BE2C (cell line): Measurements from ENCODE around the gene PPP1R1B.

ENCODE experiments used
- DNase-seq: peaks from one replicate; pipeline ENCODE4 v3.0.0-alpha.2; 2020
- H3K27me3 ChIP-seq: fragments of 250-450 bp; sonication (Bioruptor Pico); 2 replicates; pipeline ENCODE4 v1.5.1; 2020; ENCODE audit warnings: mild to moderate bottlenecking
- H3K36me3 ChIP-seq: fragments of 250-450 bp; sonication (Bioruptor Pico); 2 replicates; pipeline ENCODE4 v1.5.1; 2020; ENCODE audit warnings: mild to moderate bottlenecking
- H3K4me1 ChIP-seq: fragments of 250-450 bp; sonication (Bioruptor Pico); 2 replicates; pipeline ENCODE4 v1.5.1; 2020
- H3K4me3 ChIP-seq: 2 replicates; pipeline ENCODE4 v1.5.1; 2011; ENCODE audit warnings: low read depth, low read length
- H3K9me3 ChIP-seq: fragments of 250-450 bp; sonication (Bioruptor Pico); 2 replicates; pipeline ENCODE4 v1.5.1; 2020
- TF ChIP-seq, protein P1 (sequence below): IDR thresholded peaks from 2 replicates; pipeline ENCODE4 v1.5.1; 2012; ENCODE audit warnings: mild to moderate bottlenecking, low read depth, low read length

The PPP1R1B gene

DNA sequence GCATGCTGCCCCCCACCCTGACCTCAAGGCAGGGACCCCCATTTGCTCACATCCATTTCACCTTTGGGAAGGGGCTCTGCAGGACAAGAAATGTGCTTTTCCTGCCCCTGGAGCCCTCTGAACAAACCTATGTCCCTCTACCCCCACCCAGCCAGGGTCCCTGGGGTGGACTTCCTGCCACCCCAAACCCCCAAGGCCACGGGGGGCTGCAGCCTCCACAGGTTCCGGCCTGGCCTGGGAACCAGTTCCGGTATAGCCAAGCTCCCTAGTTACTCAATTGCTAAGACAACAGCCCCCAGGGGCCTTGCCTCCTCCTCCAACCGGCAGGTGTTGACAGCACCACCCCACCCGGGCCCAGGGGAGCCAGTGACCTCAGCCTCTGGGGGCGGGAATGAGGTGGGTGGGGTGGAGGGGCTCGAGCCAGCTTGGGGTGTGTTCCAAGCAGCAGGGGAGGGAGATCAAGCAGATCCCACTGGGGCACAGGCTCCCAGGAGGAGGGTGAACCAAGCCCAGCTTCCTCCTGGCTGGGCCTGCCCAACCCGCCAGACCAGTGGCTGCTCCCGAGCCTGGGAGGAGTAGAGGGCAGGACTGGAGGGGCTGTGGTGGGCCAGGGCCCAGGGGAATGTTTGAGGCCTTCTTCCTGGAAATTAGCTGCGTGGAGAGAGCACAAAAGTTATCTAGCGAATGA, 48.1 kb downstream of the PPP1R1B start:
- no peak overlapping the region for H3K4me3 ChIP-seq

DNA sequence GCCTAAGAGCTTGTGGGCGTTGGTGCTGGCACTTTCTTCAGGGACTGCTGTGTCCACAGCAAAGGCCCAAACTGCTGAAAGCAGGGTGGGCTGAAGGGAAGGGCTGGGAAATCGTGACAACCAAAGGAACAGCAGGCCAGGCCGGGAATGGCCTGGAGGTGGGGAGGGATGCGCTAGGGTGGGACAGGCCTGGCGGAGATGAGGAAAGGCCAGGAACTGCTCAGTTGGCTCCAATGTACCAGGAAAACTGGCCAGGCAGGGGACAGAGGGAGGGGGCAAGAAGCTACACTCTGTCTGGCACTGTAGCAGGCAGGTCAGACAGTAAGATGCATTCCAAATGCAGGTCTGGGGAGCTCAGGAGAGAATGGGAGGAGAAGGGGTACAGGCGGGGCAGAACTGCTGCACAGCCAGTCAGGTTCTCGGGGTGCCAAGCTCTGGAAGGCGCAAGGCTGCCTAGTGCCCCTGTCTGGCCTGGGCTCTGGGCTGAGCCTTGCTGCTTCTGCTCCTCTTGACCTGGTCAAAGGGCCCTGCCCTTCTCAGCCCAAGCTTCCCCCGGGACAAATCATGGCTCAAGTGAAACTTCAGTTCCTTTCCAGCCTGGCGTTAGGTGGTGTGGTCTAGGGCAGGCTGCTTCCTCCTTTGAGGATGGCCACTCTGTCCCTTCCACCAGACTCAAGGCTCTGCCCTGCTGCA, 48.8 kb downstream of the PPP1R1B start:
- TF ChIP-seq, protein P1, sequence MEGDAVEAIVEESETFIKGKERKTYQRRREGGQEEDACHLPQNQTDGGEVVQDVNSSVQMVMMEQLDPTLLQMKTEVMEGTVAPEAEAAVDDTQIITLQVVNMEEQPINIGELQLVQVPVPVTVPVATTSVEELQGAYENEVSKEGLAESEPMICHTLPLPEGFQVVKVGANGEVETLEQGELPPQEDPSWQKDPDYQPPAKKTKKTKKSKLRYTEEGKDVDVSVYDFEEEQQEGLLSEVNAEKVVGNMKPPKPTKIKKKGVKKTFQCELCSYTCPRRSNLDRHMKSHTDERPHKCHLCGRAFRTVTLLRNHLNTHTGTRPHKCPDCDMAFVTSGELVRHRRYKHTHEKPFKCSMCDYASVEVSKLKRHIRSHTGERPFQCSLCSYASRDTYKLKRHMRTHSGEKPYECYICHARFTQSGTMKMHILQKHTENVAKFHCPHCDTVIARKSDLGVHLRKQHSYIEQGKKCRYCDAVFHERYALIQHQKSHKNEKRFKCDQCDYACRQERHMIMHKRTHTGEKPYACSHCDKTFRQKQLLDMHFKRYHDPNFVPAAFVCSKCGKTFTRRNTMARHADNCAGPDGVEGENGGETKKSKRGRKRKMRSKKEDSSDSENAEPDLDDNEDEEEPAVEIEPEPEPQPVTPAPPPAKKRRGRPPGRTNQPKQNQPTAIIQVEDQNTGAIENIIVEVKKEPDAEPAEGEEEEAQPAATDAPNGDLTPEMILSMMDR: no peak
- no peaks in the 10 kb centered on the region for H3K27me3 ChIP-seq
- no peaks in the 10 kb centered on the region for H3K4me1 ChIP-seq
- H3K9me3 ChIP-seq: no peaks in the 10 kb centered on the region
- no peak for DNase-seq
- H3K4me3 ChIP-seq: no peak overlapping the region
- no peaks in the 10 kb centered on the region for H3K36me3 ChIP-seq

More for the DNA sequence above, 48.1 kb downstream of the PPP1R1B start:
- DNase-seq: peak; percentile 41
- TF ChIP-seq, protein P1: no peak
- no peaks in the 10 kb centered on the region for H3K4me1 ChIP-seq
- H3K27me3 ChIP-seq: no peaks in the 10 kb centered on the region
- no peaks in the 10 kb centered on the region for H3K36me3 ChIP-seq
- no peaks in the 10 kb centered on the region for H3K9me3 ChIP-seq

DNA sequence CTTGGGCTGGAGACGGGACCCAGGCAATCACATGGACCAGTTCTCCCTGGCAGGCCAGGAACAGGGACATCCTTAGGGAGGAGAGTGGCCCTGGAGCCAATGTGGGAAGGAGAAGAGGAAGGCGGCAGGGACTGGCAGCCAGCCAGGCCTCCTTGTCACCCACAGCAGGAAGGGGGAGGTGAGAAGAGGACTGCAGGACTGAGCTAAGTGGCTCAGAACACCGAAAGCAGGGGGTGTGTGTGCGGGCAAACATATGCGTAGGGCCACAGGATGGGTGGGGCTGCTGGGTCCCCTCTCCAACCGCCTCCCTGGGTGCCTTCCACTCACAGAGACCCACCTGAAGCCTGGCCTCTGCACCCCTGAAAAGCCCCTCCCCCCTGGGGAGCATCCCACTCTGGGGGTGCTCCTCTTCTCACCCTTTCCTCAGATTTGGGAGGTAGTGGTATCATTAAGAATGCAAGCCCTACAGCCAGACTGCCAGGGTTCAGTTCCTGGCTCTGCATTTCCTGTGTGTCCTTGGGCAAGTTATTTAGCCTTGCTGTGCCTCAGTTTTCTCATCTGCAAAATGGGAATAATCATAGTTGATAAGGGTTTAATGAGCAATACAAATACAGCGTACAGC, 49.6 kb downstream of the PPP1R1B start:
- DNase-seq: peak; percentile 40
- TF ChIP-seq, protein P1: no peak
- H3K9me3 ChIP-seq: no peaks in the 10 kb centered on the region
- H3K4me1 ChIP-seq: no peaks in the 10 kb centered on the region
- no peak overlapping the region for H3K4me3 ChIP-seq
- no peaks in the 10 kb centered on the region for H3K36me3 ChIP-seq
- H3K27me3 ChIP-seq: no peaks in the 10 kb centered on the region

DNA sequence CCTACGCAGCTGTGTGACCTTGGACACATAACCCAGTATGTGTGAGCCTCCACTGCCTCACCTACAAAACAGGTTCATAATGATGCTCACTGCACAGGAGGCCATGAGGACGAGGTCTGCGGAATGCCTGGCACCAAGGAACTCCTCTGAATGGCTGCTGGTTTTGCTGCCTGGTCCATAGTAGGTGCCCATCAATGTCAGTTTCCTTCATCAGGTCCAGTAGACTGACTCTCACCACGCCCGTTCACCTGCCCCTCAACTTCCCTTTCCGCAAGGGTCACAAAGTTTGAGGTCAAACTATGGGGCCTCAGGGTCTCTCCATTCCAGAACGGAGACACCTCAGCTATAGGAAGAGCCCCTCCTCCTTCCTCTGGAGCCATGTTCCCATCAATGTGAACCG, 50.3 kb downstream of the PPP1R1B start:
- Histone ChIP-seq H3K4me1 (no peaks in the 10 kb centered on the region), H3K36me3 (no peaks in the 10 kb centered on the region), H3K9me3 (no peaks in the 10 kb centered on the region), H3K4me3 (no peak overlapping the region), H3K27me3 (no peaks in the 10 kb centered on the region)
- TF ChIP-seq, protein P1: no peak
- DNase-seq: no peak

DNA sequence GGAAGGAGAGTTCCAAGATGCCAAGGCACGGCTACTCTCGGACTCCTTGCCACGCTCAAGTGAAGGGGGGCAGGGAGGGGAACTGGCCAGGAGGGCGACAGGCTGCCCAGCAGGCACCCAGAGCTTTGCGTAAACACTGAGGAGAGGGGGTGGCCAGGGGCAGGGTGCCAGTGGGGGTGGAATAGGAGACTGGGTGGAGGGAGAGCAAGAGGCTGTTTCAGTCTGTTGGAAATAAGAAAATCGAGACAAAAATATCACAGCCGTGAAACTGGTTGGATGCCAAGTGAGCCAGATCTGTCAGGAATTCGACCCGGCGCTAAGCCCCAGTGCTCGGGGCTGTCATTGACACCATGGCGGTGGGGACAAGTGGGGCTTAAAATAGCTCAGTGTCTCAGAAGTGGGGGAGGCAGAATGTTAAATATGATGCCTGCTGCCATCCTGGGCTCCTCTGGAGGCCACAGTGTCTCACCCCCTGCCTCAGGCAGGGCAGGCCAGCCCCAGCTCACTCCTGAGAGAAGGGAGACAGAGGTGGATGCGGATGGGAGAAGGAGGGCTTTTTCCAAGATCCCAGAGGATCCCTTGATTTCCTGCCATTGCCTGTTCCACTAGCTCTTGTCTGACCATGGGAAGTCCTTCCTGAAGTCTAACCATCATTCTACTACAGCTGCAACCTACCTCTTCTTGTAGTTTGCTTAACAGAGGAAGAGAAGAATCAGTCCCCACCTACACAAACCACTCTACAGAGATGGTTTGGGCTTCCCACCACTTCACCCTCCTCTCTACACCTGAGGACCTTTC, 51.0 kb downstream of the PPP1R1B start:
- Histone ChIP-seq H3K4me3 (no peak overlapping the region), H3K27me3 (no peaks in the 10 kb centered on the region), H3K36me3 (no peaks in the 10 kb centered on the region), H3K4me1 (no peaks in the 10 kb centered on the region), H3K9me3 (no peaks in the 10 kb centered on the region)
- DNase-seq: no peak
- TF ChIP-seq, protein P1: no peak
